B cell (primary cell): ENCODE measurements around the gene VPS26C. TPM values are rescaled to one million over a fixed set of nuclear protein-coding genes. Genes with fewer than 3 reads are reported as not detected.

ENCODE experiments used
- ATAC-seq: fragments of 200-7000 bp; cut with Tn5 transposase; one replicate; pipeline ENCODE4 v1.10.0; 2021; ENCODE audit warnings: low read depth, mild to moderate bottlenecking, moderate number of reproducible peaks, moderate library complexity
- CTCF ChIA-PET: fragments of 350-600 bp; sonication (Branson Sonifier 250); formaldehyde crosslinking; loops from one replicate; lab custom pipeline; 2021; ENCODE audit warnings: antibody characterized with exemption, inconsistent platforms; lab: Charles Lee
- POLR2A ChIA-PET: fragments of 350-600 bp; sonication (Branson Sonifier 250); formaldehyde crosslinking; loops from one replicate; lab custom pipeline; 2021; ENCODE audit warnings: antibody characterized with exemption; lab: Charles Lee
- DNase-seq: peaks from one replicate; pipeline ENCODE4 v3.0.0; 2013
- H2AFZ ChIP-seq: 2 replicates; pipeline ENCODE4 v1.6.1; 2012; ENCODE audit warnings: mild to moderate bottlenecking, low read depth, low read length; ENCODE audit not compliant: insufficient read depth, poor library complexity, severe bottlenecking
- H3K27ac ChIP-seq, 2 donors: 1 replicate in 1 of 2; 2 replicates in 1 of 2; pipeline ENCODE4 v1.5.1; 2012 to 2013; ENCODE audit warnings: low read length in 2 of 2, mild to moderate bottlenecking in 2 of 2, moderate library complexity in 1 of 2
- H3K27me3 ChIP-seq, 4 experiments: fragments of 200-600 bp in 1 of 4; sonication (generic) in 1 of 4; replicated peaks in 1 of 4; 1 replicate in 2 of 4; 2 replicates in 2 of 4; pipeline versions ENCODE4 v1.6.1 to v1.7.0; 2013 to 2016; ENCODE audit warnings: low read length in 3 of 4, mild to moderate bottlenecking in 2 of 4, mixed read lengths in 1 of 4, moderate library complexity in 1 of 4; ENCODE audit not compliant: insufficient read depth in 4 of 4, control insufficient read depth in 3 of 4; ENCODE audit errors: control extremely low read depth in 1 of 4
- H3K36me3 ChIP-seq, 2 experiments: replicated peaks in 1 of 2; 1 replicate in 1 of 2; 2 replicates in 1 of 2; pipeline versions ENCODE4 v1.6.1 to v1.7.1; 2013; ENCODE audit warnings: low read length in 1 of 2; ENCODE audit not compliant: insufficient read depth in 2 of 2, control insufficient read depth in 1 of 2; ENCODE audit errors: control extremely low read depth in 1 of 2, extremely low read depth in 1 of 2
- H3K4me1 ChIP-seq, 2 donors: fragments of 200-600 bp in 1 of 2; sonication (generic) in 1 of 2; 1 replicate in 1 of 2; 2 replicates in 1 of 2; pipeline versions ENCODE4 v1.5.1 to v1.6.1; 2013 to 2017; ENCODE audit warnings: low read length in 2 of 2; ENCODE audit not compliant: control insufficient read depth in 2 of 2, insufficient read depth in 2 of 2
- H3K4me2 ChIP-seq: replicated peaks from 2 replicates; pipeline ENCODE3; 2012; ENCODE audit warnings: mild to moderate bottlenecking, low read depth, low read length; ENCODE audit not compliant: poor library complexity, severe bottlenecking
- H3K4me3 ChIP-seq, 5 experiments: fragments of 200-600 bp in 1 of 5; sonication (generic) in 1 of 5; 1 replicate in 3 of 5; 2 replicates in 2 of 5; pipeline versions ENCODE4 v1.5.1 to v1.7.0; 2011 to 2016; ENCODE audit warnings: low read length in 4 of 5, mild to moderate bottlenecking in 4 of 5, low read depth in 2 of 5, control low read depth in 1 of 5, moderate library complexity in 1 of 5; ENCODE audit not compliant: insufficient read depth in 1 of 5; ENCODE audit errors: control extremely low read depth in 1 of 5, extremely low read depth in 1 of 5
- H3K79me2 ChIP-seq: fragments of 200-600 bp; sonication (generic); one replicate; pipeline ENCODE4 v1.6.0; 2016; ENCODE audit warnings: low read length; ENCODE audit not compliant: control insufficient read depth, insufficient read depth
- H3K9ac ChIP-seq: fragments of 200-600 bp; sonication (generic); 2 replicates; pipeline ENCODE4 v1.6.1; 2017; ENCODE audit warnings: mild to moderate bottlenecking, low read length, moderate library complexity
- H3K9me3 ChIP-seq, 3 donors: one replicate each; pipeline versions ENCODE4 v1.6.1 to v1.7.1; 2013; ENCODE audit warnings: low read length in 2 of 3; ENCODE audit not compliant: control insufficient read depth in 2 of 3, insufficient read depth in 1 of 3; ENCODE audit errors: control extremely low read depth in 1 of 3
- H4K20me1 ChIP-seq: 2 replicates; pipeline ENCODE4 v1.6.0; 2012; ENCODE audit warnings: mild to moderate bottlenecking, low read length; ENCODE audit not compliant: insufficient read depth, control insufficient read depth, poor library complexity, severe bottlenecking
- H3K27ac Mint-ChIP-seq: one replicate; pipeline ENCODE4 v1.8.0; 2021; ENCODE audit warnings: mixed read lengths
- H3K27me3 Mint-ChIP-seq: one replicate; pipeline ENCODE4 v1.8.0; 2021; ENCODE audit warnings: mixed read lengths
- H3K4me1 Mint-ChIP-seq: one replicate; pipeline ENCODE4 v1.8.0; 2021; ENCODE audit warnings: mixed read lengths
- H3K4me3 Mint-ChIP-seq: one replicate; pipeline ENCODE4 v1.8.0; 2021; ENCODE audit warnings: mixed read lengths
- H3K9me3 Mint-ChIP-seq: one replicate; pipeline ENCODE4 v1.8.0; 2022; ENCODE audit warnings: mixed read lengths; ENCODE audit not compliant: insufficient read depth
- CTCF ChIP-seq: fragments of 200-600 bp; IDR thresholded peaks from one replicate; pipeline ENCODE4 v1.8.0; 2022; ENCODE audit warnings: antibody characterized with exemption, mild to moderate bottlenecking
- EZH2 ChIP-seq: IDR thresholded peaks from 2 replicates; pipeline ENCODE4 v1.6.1; 2012; ENCODE audit warnings: borderline replicate concordance, low read depth, mild to moderate bottlenecking, moderate library complexity, low read length; ENCODE audit not compliant: insufficient read depth, poor library complexity, severe bottlenecking
- whole genome bisulfite sequencing: methylation state at CpG from one replicate; pipeline ENCODE4 v1.1.5; 2013; ENCODE audit warnings: missing lambda C conversion rate; ENCODE audit not compliant: insufficient coverage; 5-methylcytosine and 5-hydroxymethylcytosine counted together
- intact Hi-C: fragments of 100-400 bp; cut with micrococcal nuclease; formaldehyde crosslinking; loops from one replicate; pipeline ENCODE4 v1.10.0; 2022
- polyA plus RNA-seq: library from polyadenylated mRNA; depleted of rRNA; stranded (reverse); fragments of >200 nt; gene quantifications from 2 replicates; pipeline ENCODE4 v1.2.3, GENCODE V29; 2012
- total RNA-seq, 2 donors: library from RNA; stranded (reverse); fragments of 120-200 nt in 1 of 2; gene quantifications; 1 replicate in 1 of 2; 2 replicates in 1 of 2; pipeline versions ENCODE4 v1.2.3 to v1.2.4, GENCODE V29; 2013 to 2022

The VPS26C gene
- total and polyA plus RNA-seq, 2 donors (not counting 1 experiment from before 2014, with no cell fraction given), result 34.3 to 58.6 TPM

- Histone ChIP-seq H3K4me2 (no peak overlapping the region), H3K4me1 (peaks cover 14% of the 10 kb centered on the region in 2 donors), H3K27ac (no peak overlapping the region), H3K9ac (no peak overlapping the region), H3K4me3 (no peak overlapping the region), H3K79me2 (peaks cover 79% of the 10 kb centered on the region), H2AFZ (no peak overlapping the region), H4K20me1 (peaks cover 20% of the 10 kb centered on the region), H3K9me3 (no peaks in the 10 kb centered on the region), H3K36me3 (peaks cover 0 to 6% of the 10 kb centered on the region in 2 experiments), H3K27me3 (no peaks in the 10 kb centered on the region)
- Mint-ChIP-seq H3K4me1 (peaks cover 37% of the 10 kb centered on the region), H3K9me3 (no peaks in the 10 kb centered on the region), H3K4me3 (no peak overlapping the region), H3K27ac (no peak overlapping the region), H3K27me3 (no peaks in the 10 kb centered on the region)
- ChIA-PET CTCF (no interaction called here), POLR2A (no interaction called here)
- ATAC-seq (no peak), DNase-seq (no peak)
- intact Hi-C loops, result loop anchor here (10.0 kb wide), 1 partner anchor 1199 kb away; the partner anchor contains the start of gene SETD4
- 92% methylated on average over 2 of the region's 6 CpGs for WGBS
- TF ChIP-seq EZH2, result no peak
- TF ChIP-seq CTCF, result no peak
Measured at GRCh38 chr21:37263827-37264600, 3.1 kb downstream of the VPS26C start.

- peaks cover 91% of the 10 kb centered on the region for H3K79me2 ChIP-seq
- no peaks in the 10 kb centered on the region for H3K27me3 ChIP-seq
- no peaks in the 10 kb centered on the region for H3K27me3 Mint-ChIP-seq
- H3K9me3 Mint-ChIP-seq, result no peaks in the 10 kb centered on the region
- H3K4me3 Mint-ChIP-seq, result peak overlapping the region; percentile 59
- no peak overlapping the region for H3K9ac ChIP-seq
- peaks cover 12 to 22% of the 10 kb centered on the region in 2 donors for H3K4me1 ChIP-seq
- intact Hi-C loops, result loop anchor here (2.0 kb wide), 2 partner anchors 39 to 305 kb away; no protein-coding TSS in a partner anchor
- H3K4me2 ChIP-seq, result no peak overlapping the region
- no peak for DNase-seq
- CTCF ChIA-PET, result no interaction called here
- H3K4me3 ChIP-seq, result no peak overlapping the region
- TF ChIP-seq EZH2 (no peak), CTCF (no peak)
- no peaks in the 10 kb centered on the region for H3K9me3 ChIP-seq
- 100% methylated on average over 5 of the region's 5 CpGs for WGBS
- H3K36me3 ChIP-seq, result peaks cover 0 to 6% of the 10 kb centered on the region in 2 experiments
- ATAC-seq, result no peak
- H4K20me1 ChIP-seq, result peaks cover 23% of the 10 kb centered on the region
- POLR2A ChIA-PET, result no interaction called here
- H3K27ac Mint-ChIP-seq, result no peak overlapping the region
- no peak overlapping the region for H2AFZ ChIP-seq
- no peak overlapping the region for H3K27ac ChIP-seq
- peaks cover 35% of the 10 kb centered on the region for H3K4me1 Mint-ChIP-seq
Measured at GRCh38 chr21:37259426-37259825, 7.7 kb downstream of the VPS26C start.
